ELR (cell line): Measurements from ENCODE around the gene CYB561A3.

Experiments used
- DNase-seq: peaks from one replicate; pipeline ENCODE4 v3.0.0-alpha.2; 2015; ENCODE audit warnings: low read depth

The CYB561A3 gene

GRCh38 chr11:61345170-61345610, 16.5 kb downstream of the CYB561A3 start:
- DNase-seq: no peak

- no peak for DNase-seq
These were observed 17.6 kb downstream of the CYB561A3 start for GRCh38 chr11:61343792-61344745.

DNA sequence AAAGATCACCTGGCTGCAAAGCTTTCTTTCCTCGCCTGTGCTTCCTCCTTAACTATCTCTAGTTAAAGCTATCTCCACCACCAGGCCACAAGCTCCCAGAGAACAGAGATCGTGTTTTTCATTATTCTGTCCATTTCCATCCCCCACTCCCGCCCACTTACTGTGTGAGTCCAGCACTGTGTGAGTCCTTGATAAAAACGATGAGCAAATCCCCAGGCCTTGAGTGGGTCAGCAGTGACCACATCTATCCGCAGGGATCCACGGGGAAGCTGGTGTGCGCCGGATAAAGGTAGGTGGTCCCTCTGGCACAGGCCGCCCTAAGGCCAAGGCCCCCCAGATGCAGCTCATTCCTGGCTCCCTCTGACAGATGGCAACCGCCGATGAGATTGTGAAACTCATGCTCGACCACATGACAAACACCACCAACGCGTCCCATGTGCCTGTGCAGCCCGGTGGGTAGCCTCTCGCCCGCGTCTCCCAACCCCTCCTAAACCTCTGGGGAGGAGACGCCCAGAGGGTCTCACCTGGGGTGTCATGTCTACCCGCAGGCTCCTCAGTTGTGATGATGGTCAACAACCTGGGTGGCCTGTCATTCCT, 19.4 kb downstream of the CYB561A3 start:
- no peak for DNase-seq

DNA sequence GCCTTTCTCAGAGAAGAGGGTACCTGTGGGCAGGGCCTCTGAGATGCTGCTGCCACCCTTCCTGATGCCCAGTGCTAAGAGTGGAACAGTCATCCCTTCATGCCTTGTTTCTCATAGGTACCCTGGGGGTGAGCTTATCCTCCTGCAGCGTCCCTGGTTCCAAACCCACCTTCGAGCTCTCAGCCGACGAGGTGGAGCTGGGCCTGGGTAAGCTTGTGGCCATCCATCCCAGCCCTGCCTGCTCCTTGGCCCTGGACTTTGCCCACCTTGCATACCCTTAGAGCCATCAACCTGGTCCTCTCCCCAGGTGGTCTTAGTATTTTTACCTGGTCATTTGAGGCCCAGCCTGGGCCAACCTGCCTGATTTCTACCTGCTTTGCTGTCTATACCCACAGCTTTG, 20.0 kb downstream of the CYB561A3 start:
- no peak for DNase-seq

GRCh38 chr11:61340979-61341378, 20.7 kb downstream of the CYB561A3 start:
- DNase-seq: no peak

DNA sequence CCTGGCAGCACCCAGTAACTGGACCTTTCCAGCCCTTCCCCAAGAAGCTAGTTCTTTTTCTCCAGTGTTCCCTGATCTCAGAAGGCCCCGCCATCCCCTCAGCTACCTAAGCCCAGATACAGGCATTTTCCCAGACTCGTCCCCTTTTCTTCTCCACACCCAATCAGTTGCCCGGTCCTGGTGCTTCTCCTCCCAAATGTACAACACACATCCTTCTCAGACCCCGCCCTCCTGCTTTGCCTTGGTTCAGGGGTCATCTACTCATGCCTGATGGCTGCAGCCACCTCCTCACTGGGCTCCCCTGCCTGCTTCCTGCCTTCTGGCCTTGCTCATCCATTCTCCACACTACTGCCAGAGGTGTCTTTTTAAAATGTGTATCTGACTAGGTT, 22.2 kb downstream of the CYB561A3 start:
- DNase-seq: no peak

GRCh38 chr11:61338783-61339489, 22.7 kb downstream of the CYB561A3 start:
- DNase-seq: no peak

- DNase-seq: no peak
These were observed 23.8 kb downstream of the CYB561A3 start for GRCh38 chr11:61337706-61338470.

GRCh38 chr11:61336171-61336935, 25.3 kb downstream of the CYB561A3 start:
- peak; percentile 77 for DNase-seq

DNA sequence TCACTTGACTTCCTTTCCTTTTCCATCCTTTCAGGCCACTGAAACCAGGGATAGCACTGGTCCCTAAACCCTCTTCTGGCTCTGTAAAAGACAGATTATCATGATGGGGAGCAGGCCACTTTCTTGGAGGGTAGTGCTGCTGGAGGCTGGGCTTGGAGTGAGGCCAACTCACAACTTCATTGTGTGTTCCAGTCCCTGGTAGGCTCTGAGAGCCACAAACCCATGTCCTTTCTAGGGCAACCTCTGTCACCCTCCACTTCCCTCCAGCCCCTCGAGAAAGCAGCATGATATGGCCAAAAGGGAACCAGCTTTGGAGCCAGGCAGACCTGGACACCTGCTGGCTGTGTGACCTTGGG, 26.3 kb downstream of the CYB561A3 start:
- no peak for DNase-seq

DNA sequence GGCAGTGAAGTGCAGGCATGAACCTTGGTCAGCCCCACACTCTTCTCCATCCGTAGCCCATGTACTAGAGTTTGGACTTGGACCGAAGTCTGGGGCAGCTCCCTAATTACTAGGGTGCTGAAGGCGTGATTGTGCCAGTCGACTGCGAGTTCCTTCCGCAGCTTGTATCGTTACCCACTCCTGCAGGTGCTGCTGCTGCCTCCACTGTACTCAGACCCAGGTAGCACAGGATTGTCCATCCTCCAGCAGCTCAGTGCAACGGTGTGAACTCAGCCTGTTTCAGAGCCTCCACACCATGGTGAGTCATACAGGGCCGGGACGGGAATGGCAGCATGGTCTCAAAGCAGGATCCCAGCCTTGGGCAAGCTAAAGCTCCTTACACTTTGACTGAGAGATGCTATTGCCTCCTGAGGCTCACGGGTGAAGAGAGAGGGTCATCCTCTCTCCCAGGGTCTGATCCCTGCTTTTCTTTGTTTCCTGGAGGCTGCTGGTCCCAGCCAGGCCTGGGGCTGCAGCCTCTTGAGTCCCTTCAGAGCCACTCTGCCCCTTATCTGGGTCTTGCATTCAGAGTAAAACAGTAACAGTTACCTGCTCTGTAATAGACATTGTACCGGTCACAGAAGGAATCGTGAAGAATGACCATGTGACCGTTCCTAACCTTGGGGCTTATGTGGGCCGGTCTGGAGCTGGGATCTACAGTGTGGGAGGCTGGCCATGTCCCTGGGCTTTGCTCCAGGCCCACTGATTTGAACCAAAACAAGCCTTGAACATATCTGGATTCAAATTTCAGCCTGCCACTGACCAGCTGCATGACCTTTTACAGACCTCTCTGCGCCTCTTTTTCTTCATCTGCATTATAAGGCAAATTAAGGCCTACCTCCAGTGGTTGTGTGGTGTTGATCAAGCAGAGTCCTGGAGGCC, 27.0 kb downstream of the CYB561A3 start:
- DNase-seq: peak; percentile 72

DNA sequence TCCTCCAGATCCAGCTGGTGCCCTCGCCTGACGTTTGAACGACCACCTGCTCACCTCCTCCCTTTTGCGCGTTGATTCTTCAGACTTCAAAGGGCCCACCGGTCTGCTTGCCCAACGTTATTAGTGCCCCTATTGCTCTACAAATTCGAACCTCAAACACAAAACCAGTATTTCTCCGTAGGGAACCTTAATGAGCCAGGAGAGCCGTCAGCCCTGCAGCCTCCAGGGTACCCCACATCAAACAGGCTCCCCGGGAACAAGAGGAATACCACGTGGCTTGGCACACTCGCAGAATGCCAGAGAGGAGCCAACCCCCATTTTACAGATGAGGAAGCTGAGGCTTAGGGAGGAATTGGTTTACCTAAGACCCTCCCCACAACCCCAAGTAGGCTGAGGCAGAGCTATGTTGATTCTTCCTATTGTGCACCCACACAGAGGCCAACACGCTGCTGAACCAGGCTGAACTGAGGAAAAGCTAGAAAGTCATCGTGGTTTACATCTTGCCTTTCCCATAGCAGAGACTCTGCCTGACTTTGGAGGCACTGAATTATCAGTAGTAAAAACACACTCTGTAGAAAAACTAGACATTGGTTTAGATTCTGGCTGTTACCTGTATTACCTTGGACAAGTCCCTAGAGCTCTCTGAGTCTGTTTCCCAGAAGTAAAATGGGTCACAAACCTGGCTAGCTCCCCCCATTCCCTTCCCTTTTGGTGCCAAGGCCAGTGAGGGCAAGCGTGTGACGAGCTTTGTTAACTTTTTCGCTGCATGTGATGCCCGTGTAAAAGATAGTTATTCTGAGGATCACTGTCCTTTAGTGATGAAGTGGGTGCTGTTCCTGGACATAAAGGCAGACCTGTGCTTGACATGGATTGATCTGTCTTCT, 27.9 kb downstream of the CYB561A3 start:
- DNase-seq: no peak

GRCh38 chr11:61332797-61333549, 28.7 kb downstream of the CYB561A3 start, which contains the start of the genes DDB1 and TKFC:
TSS of gene DDB1 (minus strand) at chr11:61333105. CDS start at chr11:61332968, 137 bp downstream.
TSS of gene TKFC (plus strand) at chr11:61333228. CDS start at chr11:61334729, 1,501 bp downstream.
- DNase-seq: peak; percentile 95

- DNase-seq: peak; percentile 64
These were observed 29.3 kb downstream of the CYB561A3 start for GRCh38 chr11:61332281-61332796.

DNA sequence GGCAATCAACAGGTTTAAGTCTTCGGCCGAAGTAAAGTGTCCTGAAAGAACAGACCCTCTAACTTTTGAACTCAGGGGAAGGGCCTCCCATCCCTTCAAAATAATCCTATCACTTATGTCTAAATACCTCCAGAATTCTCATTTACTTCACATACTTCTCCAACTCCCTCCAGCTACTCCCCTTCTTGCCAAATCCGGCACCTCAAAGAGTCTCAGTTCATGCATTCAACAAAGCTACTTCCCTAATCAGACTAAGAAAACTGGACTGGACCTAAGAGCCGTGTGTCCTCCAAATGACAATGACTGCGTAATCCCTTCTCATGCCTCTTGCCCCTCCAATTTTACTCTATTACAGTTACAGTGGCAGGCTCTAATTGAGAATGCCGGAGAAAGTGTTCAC, 30.0 kb downstream of the CYB561A3 start:
- no peak for DNase-seq

DNA sequence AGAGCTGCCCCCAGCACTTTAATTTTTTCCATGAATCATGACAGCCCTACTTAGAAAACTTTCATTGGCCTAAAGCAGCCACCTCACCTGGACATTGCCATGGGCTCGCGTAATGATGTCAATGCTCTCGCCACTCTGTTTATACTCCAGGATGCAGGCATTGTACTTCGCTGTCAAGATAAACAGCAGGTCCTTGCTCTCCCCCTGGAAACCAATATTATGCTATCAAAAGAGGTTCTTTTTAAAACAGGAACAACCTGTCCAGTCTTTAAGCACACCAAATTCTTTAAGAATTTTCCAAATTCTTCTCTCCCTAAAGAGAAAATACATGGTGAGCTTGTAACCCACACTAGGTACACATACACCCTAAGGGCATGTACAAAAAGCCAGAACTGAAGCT, 31.8 kb downstream of the CYB561A3 start:
- DNase-seq: no peak

- no peak for DNase-seq
These were observed 33.3 kb downstream of the CYB561A3 start for GRCh38 chr11:61328351-61328750.

GRCh38 chr11:61327669-61328071, 34.0 kb downstream of the CYB561A3 start:
- DNase-seq: no peak
